Measurements from ENCODE around the gene EIF4EBP2. TPM values are rescaled to one million over a fixed set of nuclear protein-coding genes. Genes with fewer than 3 reads are reported as not detected.

The EIF4EBP2 gene
- total and polyA plus RNA-seq, 9 donors = 32.9 to 69.8 (median 61.6) TPM

DNA sequence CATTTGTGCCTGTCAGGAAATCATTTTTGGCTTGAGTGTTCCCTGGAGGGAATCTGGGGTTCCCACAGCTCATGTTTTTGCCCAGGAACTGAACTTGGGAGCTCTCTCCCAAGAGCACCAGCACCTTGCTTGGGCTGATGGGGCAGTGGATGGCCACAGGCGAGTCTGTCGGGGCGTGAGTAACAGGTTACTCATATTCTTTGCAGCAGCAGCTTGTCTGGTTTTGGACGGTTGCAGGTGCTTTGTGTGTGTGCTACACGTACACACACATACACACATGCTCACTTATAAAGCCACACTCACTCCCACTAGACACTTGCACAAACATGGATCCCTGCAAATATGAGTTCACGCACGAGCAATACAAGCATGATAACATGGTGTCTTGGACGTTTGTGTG lies 71.7 kb downstream of the EIF4EBP2 start:
- Histone ChIP-seq H3K36me3 (ENCODE audit: control insufficient read depth, insufficient read depth, low read length) (no peaks in the 10 kb centered on the region), H3K27ac (ENCODE audit: low read length) (no peak overlapping the region), H3K9me3 (replicated peaks; ENCODE audit: control insufficient read depth, low read depth, low read length) (no peaks in the 10 kb centered on the region), H3K27me3 (ENCODE audit: control insufficient read depth, insufficient read depth, low read length) (peaks cover 13% of the 10 kb centered on the region), H3K4me1 (ENCODE audit: control insufficient read depth, insufficient read depth, low read length) (peaks cover 36% of the 10 kb centered on the region), H3K4me3 (ENCODE audit: low read length) (no peak overlapping the region)
- DNase-seq = no peak
- no CpG with 5 or more reads among the region's 8 CpGs for WGBS (ENCODE audit: insufficient coverage)

DNA sequence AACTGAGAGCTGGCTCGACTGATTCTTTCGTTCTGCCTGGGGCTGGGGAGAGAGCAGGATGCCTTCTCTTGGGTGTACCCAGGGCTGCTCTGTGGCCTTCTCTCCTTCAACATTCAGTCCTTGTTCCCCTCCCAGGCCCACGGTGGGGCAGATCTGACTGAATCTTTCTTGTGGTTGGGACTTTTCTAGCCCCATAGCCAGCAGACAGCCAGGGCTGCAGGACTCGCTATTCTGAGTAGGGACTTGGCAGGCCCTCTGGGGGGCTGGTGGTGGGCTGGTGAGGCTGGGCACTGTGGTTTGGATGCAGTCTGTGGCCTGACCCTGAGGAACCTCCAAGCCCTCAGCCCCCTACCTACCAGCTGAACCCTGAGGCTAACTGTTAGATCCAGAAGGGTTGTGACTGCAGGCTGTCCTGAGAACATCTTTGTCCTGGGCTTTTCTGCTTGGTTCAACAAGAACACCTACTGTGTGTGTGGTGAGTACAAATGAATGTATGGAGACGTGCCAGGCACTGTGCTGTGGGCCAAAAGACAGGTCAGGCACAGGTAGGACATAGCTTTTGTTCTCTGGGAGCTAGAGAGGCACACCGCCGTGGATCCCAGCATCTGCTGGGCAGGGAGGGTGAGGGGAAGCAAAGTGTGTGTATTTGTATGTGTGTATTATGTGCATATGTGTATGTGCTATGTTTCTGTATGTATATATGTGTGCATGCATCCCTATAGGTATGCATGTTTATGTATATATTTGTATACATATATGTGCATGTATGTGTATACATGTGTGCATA lies 72.5 kb downstream of the EIF4EBP2 start:
- Histone ChIP-seq H3K27ac (ENCODE audit: low read length) (no peak overlapping the region), H3K4me3 (ENCODE audit: low read length) (no peak overlapping the region), H3K27me3 (ENCODE audit: control insufficient read depth, insufficient read depth, low read length) (peaks cover 13% of the 10 kb centered on the region), H3K4me1 (ENCODE audit: control insufficient read depth, insufficient read depth, low read length) (peaks cover 43% of the 10 kb centered on the region), H3K36me3 (ENCODE audit: control insufficient read depth, insufficient read depth, low read length) (no peaks in the 10 kb centered on the region), H3K9me3 (replicated peaks; ENCODE audit: control insufficient read depth, low read depth, low read length) (no peaks in the 10 kb centered on the region)
- WGBS (ENCODE audit: insufficient coverage) = 78% methylated on average over 5 of the region's 7 CpGs
- no peak for DNase-seq

DNA sequence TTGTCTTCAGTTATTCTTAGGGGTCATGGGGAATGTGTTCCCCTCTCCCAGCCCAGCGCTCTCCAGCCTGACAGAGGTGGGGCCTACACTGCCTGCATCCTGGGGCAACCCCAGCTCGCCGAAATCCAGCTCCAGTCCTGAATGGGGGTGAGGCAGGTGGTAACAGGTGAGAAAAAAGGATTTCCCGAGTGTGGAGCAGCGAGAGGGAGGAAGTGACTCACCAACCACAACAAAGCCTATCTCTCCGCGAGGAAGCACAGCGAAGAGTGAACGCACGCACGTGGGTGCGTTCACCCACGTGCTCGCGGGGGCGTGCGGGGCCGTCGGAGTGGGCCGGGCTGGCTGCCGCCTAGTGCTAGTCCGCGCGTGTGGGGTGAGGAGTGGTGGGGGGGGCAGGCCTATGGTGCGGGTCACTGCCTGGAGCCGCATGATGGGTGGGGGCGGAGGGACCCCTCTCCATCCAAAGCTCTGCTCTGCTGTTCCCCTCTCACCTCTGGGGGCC lies 73.8 kb downstream of the EIF4EBP2 start:
- 0% methylated on average over 8 of the region's 27 CpGs for WGBS (ENCODE audit: insufficient coverage)
- DNase-seq = peak; percentile 43
- peak overlapping the region; percentile 17 for H3K27ac ChIP-seq (ENCODE audit: low read length)
- H3K9me3 ChIP-seq (replicated peaks; ENCODE audit: control insufficient read depth, low read depth, low read length) = no peaks in the 10 kb centered on the region
- H3K4me3 ChIP-seq (ENCODE audit: low read length) = peak overlapping the region; percentile 58
- peaks cover 11% of the 10 kb centered on the region for H3K27me3 ChIP-seq (ENCODE audit: control insufficient read depth, insufficient read depth, low read length)
- H3K4me1 ChIP-seq (ENCODE audit: control insufficient read depth, insufficient read depth, low read length) = peaks cover 54% of the 10 kb centered on the region
- no peaks in the 10 kb centered on the region for H3K36me3 ChIP-seq (ENCODE audit: control insufficient read depth, insufficient read depth, low read length)

Other genes with a start within 250 kb of the EIF4EBP2 start
- gene SAR1A, start 233.6 kb upstream of the EIF4EBP2 start, total RNA-seq = 126 TPM
- 100 to 1,000 TPM in 6 of 8 donors, 10 to 100 TPM in 2; 88.7 to 127 (median 109) TPM for gene SAR1A, start 233.6 kb upstream of the EIF4EBP2 start, polyA plus RNA-seq (ENCODE audit: insufficient read depth in 1 of 8, insufficient read length in 8 of 8, low replicate concordance in 1 of 8)
- 99.5 TPM for gene PPA1, start 170.7 kb upstream of the EIF4EBP2 start, total RNA-seq
- 10 to 100 TPM; 70.6 to 90.6 (median 75.9) TPM for gene PPA1, start 170.7 kb upstream of the EIF4EBP2 start, polyA plus RNA-seq (ENCODE audit: insufficient read depth in 1 of 8, insufficient read length in 8 of 8, low replicate concordance in 1 of 8)
- not detected for gene NPFFR1, start 120.1 kb upstream of the EIF4EBP2 start, total RNA-seq
- under 1 TPM; 0.02 to 0.14 (median 0.05) TPM for gene NPFFR1, start 120.1 kb upstream of the EIF4EBP2 start, polyA plus RNA-seq (ENCODE audit: insufficient read depth in 1 of 8, insufficient read length in 8 of 8, low replicate concordance in 1 of 8)
- gene LRRC20, start 21.5 kb upstream of the EIF4EBP2 start, total RNA-seq = 25.6 TPM
- gene LRRC20, start 21.5 kb upstream of the EIF4EBP2 start, polyA plus RNA-seq (ENCODE audit: insufficient read depth in 1 of 8, insufficient read length in 8 of 8, low replicate concordance in 1 of 8) = 10 to 100 TPM; 20.8 to 41.1 (median 32.5) TPM
- 0.04 TPM for gene NODAL, start 37.5 kb downstream of the EIF4EBP2 start, total RNA-seq
- gene NODAL, start 37.5 kb downstream of the EIF4EBP2 start, polyA plus RNA-seq (ENCODE audit: insufficient read depth in 1 of 8, insufficient read length in 8 of 8, low replicate concordance in 1 of 8) = under 1 TPM; 0.16 to 0.53 (median 0.25) TPM
- gene PALD1, start 74.6 kb downstream of the EIF4EBP2 start, total RNA-seq = 15.9 TPM
- gene PALD1, start 74.6 kb downstream of the EIF4EBP2 start, polyA plus RNA-seq (ENCODE audit: insufficient read depth in 1 of 8, insufficient read length in 8 of 8, low replicate concordance in 1 of 8) = 10 to 100 TPM; 14.0 to 21.3 (median 18.3) TPM
- gene PRF1, start 198.6 kb downstream of the EIF4EBP2 start, total RNA-seq = 0.53 TPM
- 1 to 10 TPM in 1 of 8 donors, under 1 TPM in 7; 0.28 to 1.6 (median 0.55) TPM for gene PRF1, start 198.6 kb downstream of the EIF4EBP2 start, polyA plus RNA-seq (ENCODE audit: insufficient read depth in 1 of 8, insufficient read length in 8 of 8, low replicate concordance in 1 of 8)